ENCODE measurements around the gene RGP1. TPM values are rescaled to one million over a fixed set of nuclear protein-coding genes. Genes with fewer than 3 reads are reported as not detected.
A peak's percentile ranks its signal among the peaks of the same experiment; 100 is the strongest.

RGP1 gene
- total and polyA plus RNA-seq, 2 donors: 6.5 to 7.4 TPM

GRCh38 chr9:35789541-35789940 is 40.5 kb downstream of the RGP1 start:
- H3K27me3 ChIP-seq (ENCODE audit: control insufficient read depth in 2 of 2, insufficient read depth in 1 of 2, low read length in 1 of 2): peaks cover 0 to 12% of the 10 kb centered on the region in 2 donors
- H3K4me3 ChIP-seq (ENCODE audit: low read length in 2 of 2): no peak overlapping the region
- H3K9me3 ChIP-seq (ENCODE audit: control insufficient read depth in 2 of 2, insufficient read depth in 1 of 2, low read length in 1 of 2): no peaks in the 10 kb centered on the region
- no peak for DNase-seq (ENCODE audit: low read depth in 6 of 9, low spot score in 9 of 9)
- H3K36me3 ChIP-seq (ENCODE audit: control insufficient read depth in 2 of 2, insufficient read depth in 2 of 2, low read length in 1 of 2): peaks cover 0 to 9% of the 10 kb centered on the region in 2 donors
- 93% methylated on average over 2 of the region's 2 CpGs for WGBS
- H3K4me1 ChIP-seq (ENCODE audit: control insufficient read depth in 2 of 2, insufficient read depth in 2 of 2, low read length in 2 of 2): peaks cover 0 to 6% of the 10 kb centered on the region in 2 donors
- no peak overlapping the region for H3K27ac ChIP-seq (ENCODE audit: low read depth in 1 of 2, low read length in 1 of 2)

GRCh38 chr9:35790025-35790384 is 40.9 kb downstream of the RGP1 start:
- no peak for DNase-seq (ENCODE audit: low read depth in 6 of 9, low spot score in 9 of 9)
- no peak overlapping the region for H3K27ac ChIP-seq (ENCODE audit: low read depth in 1 of 2, low read length in 1 of 2)
- peaks cover 0 to 9% of the 10 kb centered on the region in 2 donors for H3K36me3 ChIP-seq (ENCODE audit: control insufficient read depth in 2 of 2, insufficient read depth in 2 of 2, low read length in 1 of 2)
- H3K9me3 ChIP-seq (ENCODE audit: control insufficient read depth in 2 of 2, insufficient read depth in 1 of 2, low read length in 1 of 2): no peaks in the 10 kb centered on the region
- peaks cover 0 to 12% of the 10 kb centered on the region in 2 donors for H3K27me3 ChIP-seq (ENCODE audit: control insufficient read depth in 2 of 2, insufficient read depth in 1 of 2, low read length in 1 of 2)
- H3K4me1 ChIP-seq (ENCODE audit: control insufficient read depth in 2 of 2, insufficient read depth in 2 of 2, low read length in 2 of 2): peaks cover 0 to 6% of the 10 kb centered on the region in 2 donors
- H3K4me3 ChIP-seq (ENCODE audit: low read length in 2 of 2): no peak overlapping the region
- 61% methylated on average over 4 of the region's 4 CpGs for WGBS

DNA sequence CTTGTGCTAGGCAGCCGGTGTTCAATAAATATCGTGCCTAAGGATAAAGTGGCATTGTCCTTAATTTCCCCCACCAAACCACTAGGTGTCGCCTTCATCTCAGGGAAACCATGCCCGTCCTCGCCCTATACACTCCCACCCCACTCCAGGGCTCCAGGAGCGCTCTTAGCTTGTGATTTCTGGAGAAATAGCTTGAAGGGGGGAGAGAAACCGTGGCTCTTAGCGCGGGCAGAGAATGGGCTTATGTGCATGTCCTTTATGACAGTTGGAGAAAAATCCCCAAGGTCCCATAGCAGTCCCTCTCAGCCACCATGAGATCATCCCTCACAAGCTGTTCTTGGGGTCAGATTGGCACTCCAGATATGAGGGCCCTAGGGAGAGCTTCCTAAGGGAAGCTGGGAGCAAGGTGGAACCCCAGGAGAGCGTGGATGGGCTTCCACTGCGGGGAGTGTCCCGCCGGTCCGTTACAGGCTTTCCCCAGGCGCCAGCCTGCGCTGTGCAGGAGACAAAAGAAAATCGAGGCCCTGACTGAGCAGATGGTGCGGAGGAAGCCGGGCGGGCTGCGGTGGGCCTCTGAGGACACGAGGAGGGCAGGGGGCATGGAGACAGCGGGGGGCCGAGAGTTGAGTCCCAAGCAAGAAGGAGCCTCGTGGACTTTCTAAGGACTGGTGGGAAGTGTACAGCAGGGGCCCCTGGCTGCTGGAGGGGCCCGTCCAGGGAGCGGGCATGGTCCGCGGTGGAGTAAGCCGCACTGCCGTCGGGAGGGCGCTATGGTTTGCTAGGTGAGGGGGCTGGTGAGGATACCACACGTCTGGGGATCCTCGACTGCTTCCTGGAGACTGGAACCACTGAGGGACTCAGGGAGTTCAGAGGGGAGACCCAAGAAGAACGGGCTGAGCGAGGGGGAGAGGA is 41.6 kb downstream of the RGP1 start:
- WGBS: 77% methylated on average over 37 of the region's 37 CpGs
- no peak overlapping the region for H3K4me3 ChIP-seq (ENCODE audit: low read length in 2 of 2)

DNA sequence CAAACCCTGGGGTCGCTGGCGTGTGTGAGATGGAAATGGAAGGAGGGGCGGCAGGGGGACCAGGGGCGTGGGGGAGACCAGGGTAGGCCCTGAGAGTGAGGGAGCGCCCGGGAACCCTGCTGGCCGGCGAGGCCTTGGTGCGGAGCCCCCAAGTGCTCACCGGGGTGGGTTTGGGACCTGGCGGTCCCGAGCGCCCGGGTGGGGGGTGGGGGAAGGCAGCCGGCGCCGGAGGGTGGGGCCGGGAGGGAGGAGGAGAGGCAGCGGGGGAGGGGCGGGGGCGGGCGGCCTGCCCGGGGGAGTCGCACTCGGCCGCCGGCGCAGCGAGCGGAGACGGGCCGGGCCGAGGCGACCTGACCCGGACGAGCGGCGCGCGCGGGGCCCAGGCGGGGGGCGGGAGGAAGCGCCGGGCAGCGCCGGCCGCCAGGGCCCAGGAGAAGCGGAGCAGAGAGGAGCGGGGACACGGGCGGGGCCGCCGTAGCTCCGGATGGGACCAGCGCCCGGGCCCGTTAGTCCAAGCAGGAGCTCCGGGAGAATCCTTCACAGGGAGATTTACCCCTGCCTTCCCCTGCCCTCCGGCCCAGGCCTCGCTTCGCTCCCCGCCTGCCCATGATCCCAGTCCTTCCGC is 42.3 kb downstream of the RGP1 start, which contains the start of gene NPR2:
Gene NPR2, plus strand, starts transcription at position 295 of the 625 bp plus-strand sequence. CDS start 818 bp downstream, outside the sequence.
- 64% methylated on average over 64 of the region's 64 CpGs for WGBS
- Histone ChIP-seq H3K9me3 (ENCODE audit: control insufficient read depth in 2 of 2, insufficient read depth in 1 of 2, low read length in 1 of 2) (no peaks in the 10 kb centered on the region), H3K27ac (ENCODE audit: low read depth in 1 of 2, low read length in 1 of 2) (no peak within 1 kb of the TSS), H3K4me1 (ENCODE audit: control insufficient read depth in 2 of 2, insufficient read depth in 2 of 2, low read length in 2 of 2) (peaks cover 0 to 6% of the 10 kb centered on the region in 2 donors), H3K27me3 (ENCODE audit: control insufficient read depth in 2 of 2, insufficient read depth in 1 of 2, low read length in 1 of 2) (peaks cover 0 to 12% of the 10 kb centered on the region in 2 donors), H3K36me3 (ENCODE audit: control insufficient read depth in 2 of 2, insufficient read depth in 2 of 2, low read length in 1 of 2) (peaks cover 0 to 9% of the 10 kb centered on the region in 2 donors), H3K4me3 (ENCODE audit: low read length in 2 of 2) (no peak within 1 kb of the TSS)
- no peak for DNase-seq (ENCODE audit: low read depth in 6 of 9, low spot score in 9 of 9)

More for the DNA sequence above, 41.6 kb downstream of the RGP1 start:
- Histone ChIP-seq H3K27me3 (ENCODE audit: control insufficient read depth in 2 of 2, insufficient read depth in 1 of 2, low read length in 1 of 2) (peaks cover 0 to 12% of the 10 kb centered on the region in 2 donors), H3K4me1 (ENCODE audit: control insufficient read depth in 2 of 2, insufficient read depth in 2 of 2, low read length in 2 of 2) (peaks cover 0 to 6% of the 10 kb centered on the region in 2 donors), H3K9me3 (ENCODE audit: control insufficient read depth in 2 of 2, insufficient read depth in 1 of 2, low read length in 1 of 2) (no peaks in the 10 kb centered on the region), H3K36me3 (ENCODE audit: control insufficient read depth in 2 of 2, insufficient read depth in 2 of 2, low read length in 1 of 2) (peaks cover 0 to 9% of the 10 kb centered on the region in 2 donors), H3K27ac (ENCODE audit: low read depth in 1 of 2, low read length in 1 of 2) (no peak overlapping the region)
- DNase-seq (ENCODE audit: low read depth in 6 of 9, low spot score in 9 of 9): peak; percentile 32 to 81 (median 63)

GRCh38 chr9:35792024-35792813 is 43.1 kb downstream of the RGP1 start:
- Histone ChIP-seq H3K4me3 (ENCODE audit: low read length in 2 of 2) (no peak overlapping the region), H3K27me3 (ENCODE audit: control insufficient read depth in 2 of 2, insufficient read depth in 1 of 2, low read length in 1 of 2) (peaks cover 0 to 12% of the 10 kb centered on the region in 2 donors), H3K27ac (ENCODE audit: low read depth in 1 of 2, low read length in 1 of 2) (no peak overlapping the region), H3K4me1 (ENCODE audit: control insufficient read depth in 2 of 2, insufficient read depth in 2 of 2, low read length in 2 of 2) (peaks cover 0 to 6% of the 10 kb centered on the region in 2 donors), H3K36me3 (ENCODE audit: control insufficient read depth in 2 of 2, insufficient read depth in 2 of 2, low read length in 1 of 2) (peaks cover 0 to 9% of the 10 kb centered on the region in 2 donors), H3K9me3 (ENCODE audit: control insufficient read depth in 2 of 2, insufficient read depth in 1 of 2, low read length in 1 of 2) (no peaks in the 10 kb centered on the region)
- no peak for DNase-seq (ENCODE audit: low read depth in 6 of 9, low spot score in 9 of 9)
- WGBS: 97% methylated on average over 34 of the region's 34 CpGs

DNA sequence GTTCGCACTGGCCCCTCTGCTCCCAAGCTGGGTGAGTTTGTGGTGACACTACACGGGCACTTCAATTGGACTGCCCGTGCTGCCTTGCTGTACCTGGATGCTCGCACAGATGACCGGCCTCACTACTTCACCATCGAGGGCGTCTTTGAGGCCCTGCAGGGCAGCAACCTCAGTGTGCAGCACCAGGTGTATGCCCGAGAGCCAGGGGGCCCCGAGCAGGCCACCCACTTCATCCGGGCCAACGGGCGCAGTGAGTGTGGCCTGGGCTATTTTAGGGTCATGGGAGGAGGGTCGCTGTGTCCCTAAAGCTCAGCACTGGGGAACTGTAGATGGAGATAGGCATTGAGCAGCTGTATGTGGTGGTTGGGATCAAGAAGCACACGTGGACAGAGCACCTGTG is 43.7 kb downstream of the RGP1 start:
- Histone ChIP-seq H3K27me3 (ENCODE audit: control insufficient read depth in 2 of 2, insufficient read depth in 1 of 2, low read length in 1 of 2) (peaks cover 0 to 12% of the 10 kb centered on the region in 2 donors), H3K4me3 (ENCODE audit: low read length in 2 of 2) (no peak overlapping the region), H3K9me3 (ENCODE audit: control insufficient read depth in 2 of 2, insufficient read depth in 1 of 2, low read length in 1 of 2) (no peaks in the 10 kb centered on the region), H3K36me3 (ENCODE audit: control insufficient read depth in 2 of 2, insufficient read depth in 2 of 2, low read length in 1 of 2) (peaks cover 0 to 9% of the 10 kb centered on the region in 2 donors), H3K27ac (ENCODE audit: low read depth in 1 of 2, low read length in 1 of 2) (no peak overlapping the region), H3K4me1 (ENCODE audit: control insufficient read depth in 2 of 2, insufficient read depth in 2 of 2, low read length in 2 of 2) (peaks cover 0 to 6% of the 10 kb centered on the region in 2 donors)
- 97% methylated on average over 14 of the region's 14 CpGs for WGBS
- no peak for DNase-seq (ENCODE audit: low read depth in 6 of 9, low spot score in 9 of 9)

DNA sequence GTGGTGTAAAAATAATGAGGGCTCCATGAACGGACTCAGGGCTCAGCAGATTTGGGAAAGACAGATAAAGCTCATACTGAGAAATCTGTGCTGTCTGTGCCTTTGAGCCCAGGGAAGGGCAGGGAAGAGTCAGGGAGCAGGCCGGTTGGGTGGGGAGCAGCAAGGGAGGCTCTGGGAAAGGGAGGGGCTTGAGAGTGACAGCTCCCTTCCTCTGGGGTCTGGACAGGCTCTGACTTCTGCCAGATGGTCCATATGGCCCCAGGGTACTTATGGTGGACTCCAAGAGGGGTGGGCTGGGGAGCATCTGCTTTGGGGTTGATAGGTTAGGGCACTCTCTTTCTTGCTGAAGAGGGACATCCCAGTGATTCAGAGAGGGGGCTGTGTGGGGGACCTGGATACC is 44.4 kb downstream of the RGP1 start:
- 99% methylated on average over 2 of the region's 2 CpGs for WGBS
- H3K9me3 ChIP-seq (ENCODE audit: control insufficient read depth in 2 of 2, insufficient read depth in 1 of 2, low read length in 1 of 2): no peaks in the 10 kb centered on the region
- H3K36me3 ChIP-seq (ENCODE audit: control insufficient read depth in 2 of 2, insufficient read depth in 2 of 2, low read length in 1 of 2): peaks cover 0 to 9% of the 10 kb centered on the region in 2 donors
- no peak for DNase-seq (ENCODE audit: low read depth in 6 of 9, low spot score in 9 of 9)
- H3K4me3 ChIP-seq (ENCODE audit: low read length in 2 of 2): no peak overlapping the region
- peaks cover 0 to 6% of the 10 kb centered on the region in 2 donors for H3K4me1 ChIP-seq (ENCODE audit: control insufficient read depth in 2 of 2, insufficient read depth in 2 of 2, low read length in 2 of 2)
- H3K27ac ChIP-seq (ENCODE audit: low read depth in 1 of 2, low read length in 1 of 2): no peak overlapping the region
- peaks cover 0 to 12% of the 10 kb centered on the region in 2 donors for H3K27me3 ChIP-seq (ENCODE audit: control insufficient read depth in 2 of 2, insufficient read depth in 1 of 2, low read length in 1 of 2)

- Histone ChIP-seq H3K27ac (ENCODE audit: low read depth in 1 of 2, low read length in 1 of 2) (no peak overlapping the region), H3K9me3 (ENCODE audit: control insufficient read depth in 2 of 2, insufficient read depth in 1 of 2, low read length in 1 of 2) (no peaks in the 10 kb centered on the region), H3K4me3 (ENCODE audit: low read length in 2 of 2) (no peak overlapping the region), H3K36me3 (ENCODE audit: control insufficient read depth in 2 of 2, insufficient read depth in 2 of 2, low read length in 1 of 2) (peaks cover 3 to 16% of the 10 kb centered on the region in 2 donors), H3K27me3 (ENCODE audit: control insufficient read depth in 2 of 2, insufficient read depth in 1 of 2, low read length in 1 of 2) (peaks cover 0 to 8% of the 10 kb centered on the region in 2 donors), H3K4me1 (ENCODE audit: control insufficient read depth in 2 of 2, insufficient read depth in 2 of 2, low read length in 2 of 2) (peaks cover 0 to 2% of the 10 kb centered on the region in 2 donors)
- no peak for DNase-seq (ENCODE audit: low read depth in 6 of 9, low spot score in 9 of 9)
These were observed 46.6 kb downstream of the RGP1 start for GRCh38 chr9:35795695-35796094.

All from thymus (tissue), 11 donors.